OCI-LY1 (cell line): ENCODE data around the gene FBXO28.

Experiments used
- CTCF ChIP-seq: fragments of 200-600 bp; sonication (generic), shearing (Covaris generic); IDR thresholded peaks from 2 replicates; pipeline ENCODE4 v1.5.1; 2017; ENCODE audit warnings: mild to moderate bottlenecking, antibody characterized with exemption, low read length, moderate library complexity, mixed read lengths
- EZH2 ChIP-seq: fragments of 200-600 bp; sonication (generic), shearing (Covaris generic); IDR thresholded peaks from 2 replicates; pipeline ENCODE4 v1.8.0; 2017; ENCODE audit warnings: borderline replicate concordance, mixed run types, mild to moderate bottlenecking, antibody characterized with exemption, low read length, moderate library complexity, mixed read lengths

GRCh38 chr1:224124220-224124619, 10.3 kb downstream of the FBXO28 start:
- TF ChIP-seq CTCF (no peak), EZH2 (no peak)
